HepG2 (cell line): ENCODE results near the gene DCAF15. TPM values are rescaled to one million over a fixed set of nuclear protein-coding genes. Genes with fewer than 3 reads are reported as not detected.

Source experiments
- ATAC-seq: fragments of 200-7000 bp; cut with Tn5 transposase; 3 replicates; pipeline ENCODE4 v1.9.1; 2020; ENCODE audit warnings: mild to moderate bottlenecking, moderate library complexity
- BruUV-seq: library from RNA; stranded (reverse); fragments of 400-500 nt; replicated peaks from 2 replicates; lab custom pipeline; 2021; lab: Mats Ljungman, UMichigan
- CTCF ChIA-PET: fragments of 300-600 bp; formaldehyde crosslinking; extraction: SDS; loops from one replicate; lab custom pipeline; 2021; ENCODE audit warnings: low total read pairs, inconsistent platforms, low intra/inter-chr PET ratio; lab: Yijun Ruan, JAX
- POLR2A ChIA-PET: fragments of 350-600 bp; sonication (Branson Sonifier 250); formaldehyde crosslinking; loops from one replicate; lab custom pipeline; 2020; ENCODE audit warnings: antibody characterized with exemption, inconsistent platforms; lab: Yijun Ruan, JAX
- DNase-seq: peaks from one replicate; pipeline ENCODE4 v3.0.0-alpha.2; 2015; ENCODE audit warnings: low spot score
- FAIRE-seq: peaks from 3 replicates; lab custom pipeline; 2011; peaks lifted over from hg19 to GRCh38; lab: Jason Lieb, UNC
- H2AFZ ChIP-seq: one replicate; pipeline ENCODE4 v1.6.1; 2011; ENCODE audit warnings: low read length, inconsistent platforms
- H3K27ac ChIP-seq: fragments of 300-600 bp; 3 replicates; pipeline ENCODE4 v1.8.0; 2011; ENCODE audit warnings: mixed run types, mild to moderate bottlenecking, mixed read lengths, low read length, inconsistent platforms; ENCODE audit not compliant: insufficient read depth; ENCODE audit errors: extremely low read length
- H3K27me3 ChIP-seq, 2 experiments: fragments of 200-600 bp in 1 of 2; 2 replicates in 1 of 2; 3 replicates in 1 of 2; pipeline versions ENCODE4 v1.6.0 to v1.8.0; 2011; ENCODE audit warnings: low read length in 2 of 2, mild to moderate bottlenecking in 2 of 2, moderate library complexity in 2 of 2, inconsistent platforms in 1 of 2; ENCODE audit not compliant: insufficient read depth in 2 of 2, control insufficient read depth in 1 of 2
- H3K36me3 ChIP-seq, 2 experiments: fragments of 200-600 bp in 1 of 2; replicated peaks in 1 of 2; 2 replicates in 1 of 2; 3 replicates in 1 of 2; pipeline versions ENCODE4 v1.5.1 to v1.8.0; 2011; ENCODE audit warnings: low read length in 2 of 2, inconsistent platforms in 1 of 2; ENCODE audit not compliant: insufficient read depth in 2 of 2, control insufficient read depth in 1 of 2
- H3K4me1 ChIP-seq: 2 replicates; pipeline ENCODE4 v1.5.1; 2012; ENCODE audit warnings: low read length, inconsistent platforms; ENCODE audit not compliant: insufficient read depth
- H3K4me2 ChIP-seq: 2 replicates; pipeline ENCODE4 v1.6.0; 2011; ENCODE audit warnings: low read depth, low read length, inconsistent platforms
- H3K4me3 ChIP-seq, 3 experiments: fragments of 200-600 bp in 1 of 3; sonication (generic), shearing (Covaris generic) in 1 of 3; replicated peaks in 1 of 3; 2 replicates each; pipeline ENCODE4 v1.5.1; 2011 to 2016; ENCODE audit warnings: low read length in 3 of 3, inconsistent platforms in 2 of 3, low read depth in 2 of 3, mild to moderate bottlenecking in 2 of 3, control low read depth in 1 of 3, mixed read lengths in 1 of 3; ENCODE audit not compliant: insufficient read depth in 1 of 3
- H3K79me2 ChIP-seq: one replicate; pipeline ENCODE4 v1.6.1; 2011; ENCODE audit warnings: low read length, inconsistent platforms; ENCODE audit not compliant: insufficient read depth
- H3K9ac ChIP-seq: 2 replicates; pipeline ENCODE4 v1.6.0; 2011; ENCODE audit warnings: mild to moderate bottlenecking, low read depth, low read length, inconsistent platforms; ENCODE audit not compliant: insufficient read depth
- H3K9me3 ChIP-seq: 2 replicates; pipeline ENCODE4 v1.5.1; 2012; ENCODE audit warnings: mild to moderate bottlenecking, low read length
- H4K20me1 ChIP-seq: 2 replicates; pipeline ENCODE4 v1.6.0; 2011; ENCODE audit warnings: inconsistent platforms, mild to moderate bottlenecking, low read length, moderate library complexity; ENCODE audit not compliant: insufficient read depth
- CCDC6 ChIP-seq: sonication (generic); formaldehyde crosslinking; IDR thresholded peaks from 2 replicates; pipeline ENCODE4 v1.8.1; 2022; ENCODE audit warnings: mild to moderate bottlenecking, missing genetic modification reagents, moderate library complexity
- EHMT2 ChIP-seq: fragments of 200-600 bp; sonication (generic); IDR thresholded peaks from 2 replicates; pipeline ENCODE4 v1.7.0; 2017; ENCODE audit warnings: antibody characterized with exemption, low read depth, low read length, borderline replicate concordance
- KMT2A ChIP-seq: sonication (generic); formaldehyde crosslinking; IDR thresholded peaks from 2 replicates; pipeline ENCODE4 v1.4.0; 2020; ENCODE audit warnings: missing genetic modification reagents
- NPAS2 ChIP-seq: sonication (generic); formaldehyde crosslinking; IDR thresholded peaks from 2 replicates; pipeline ENCODE4 v1.8.0; 2022; ENCODE audit warnings: mild to moderate bottlenecking, missing genetic modification reagents, borderline replicate concordance
- PRDM15 ChIP-seq: sonication (generic); formaldehyde crosslinking; IDR thresholded peaks from 2 replicates; pipeline ENCODE4 v1.4.0; 2020; ENCODE audit warnings: missing genetic modification reagents
- ZBTB37 ChIP-seq: sonication (generic); formaldehyde crosslinking; IDR thresholded peaks from 2 replicates; pipeline ENCODE4 v1.4.0; 2020; ENCODE audit warnings: mild to moderate bottlenecking, missing genetic modification reagents
- ZFP37 ChIP-seq: sonication (generic); formaldehyde crosslinking; IDR thresholded peaks from 2 replicates; pipeline ENCODE4 v1.4.0; 2020; ENCODE audit warnings: missing genetic modification reagents, borderline replicate concordance
- ZNF121 ChIP-seq: sonication (generic); formaldehyde crosslinking; IDR thresholded peaks from 2 replicates; pipeline ENCODE4 v1.5.0; 2020; ENCODE audit warnings: mild to moderate bottlenecking, missing genetic modification reagents
- ZNF382 ChIP-seq: sonication (generic); formaldehyde crosslinking; IDR thresholded peaks from 2 replicates; pipeline ENCODE4 v1.5.0; 2020; ENCODE audit warnings: missing genetic modification reagents, mild to moderate bottlenecking, borderline replicate concordance
- ZNF441 ChIP-seq: sonication (generic); formaldehyde crosslinking; IDR thresholded peaks from 2 replicates; pipeline ENCODE4 v1.7.0; 2021; ENCODE audit warnings: missing genetic modification reagents, borderline replicate concordance
- WGBS: methylation state at CpG from one replicate; pipeline ENCODE4 v1.1.6; 2017; ENCODE audit warnings: low lambda C conversion rate; 5-methylcytosine and 5-hydroxymethylcytosine counted together
- in situ Hi-C: cut with HindIII; loops from 2 replicates; pipeline ENCODE4 v1.10.0; 2017; ENCODE audit warnings: low pct_unique_long_range_greater_than_20kb; ENCODE audit not compliant: extremely low pct_ligation_motif_present
- intact Hi-C: fragments of 100-400 bp; cut with micrococcal nuclease; formaldehyde crosslinking; loops from one replicate; pipeline ENCODE4 v1.10.0; 2022; ENCODE audit not compliant: unreplicated experiment
- polyA plus RNA-seq, 8 experiments: library from polyadenylated mRNA; depleted of rRNA in 3 of 8; stranded (reverse) in 7 of 8; unstranded in 1 of 8; fragments of >200 nt; fragmentation: Illumina TruSeq in 4 of 8; extraction: Trizol in 4 of 8; gene quantifications; 2 replicates each; pipeline versions ENCODE4 v1.2.1 to v1.2.3, GENCODE V29; 2011 to 2016; ENCODE audit warnings: low read depth in 4 of 8, missing spikeins in 1 of 8, mixed read lengths in 1 of 8; ENCODE audit not compliant: insufficient read depth in 1 of 8
- total RNA-seq, 5 experiments: library from RNA; depleted of rRNA; stranded (reverse); fragments of >200 nt; fragmentation: Illumina TruSeq; extraction: Trizol; gene quantifications; 2 replicates each; pipeline ENCODE4 v1.2.3, GENCODE V29; 2016; ENCODE audit warnings: low read depth in 1 of 5
- TF ChIP-seq, protein P1 (sequence below): sonication (generic); formaldehyde crosslinking; IDR thresholded peaks from 2 replicates; pipeline ENCODE4 v1.4.0; 2020; ENCODE audit warnings: missing genetic modification reagents
- TF ChIP-seq, protein P2 (sequence below): sonication (generic); formaldehyde crosslinking; IDR thresholded peaks from 2 replicates; pipeline ENCODE4 v1.4.0; 2020; ENCODE audit warnings: mild to moderate bottlenecking, low read depth, missing genetic modification reagents
- TF ChIP-seq, protein P3 (sequence below): sonication (generic); formaldehyde crosslinking; IDR thresholded peaks from 2 replicates; pipeline ENCODE4 v1.8.0; 2022; ENCODE audit warnings: mild to moderate bottlenecking, missing genetic modification reagents, moderate library complexity
- TF ChIP-seq, protein P4 (sequence below): sonication (generic); formaldehyde crosslinking; IDR thresholded peaks from 2 replicates; pipeline ENCODE4 v1.8.1; 2023; ENCODE audit warnings: missing genetic modification reagents, mild to moderate bottlenecking, borderline replicate concordance

The DCAF15 gene
- total and polyA plus RNA-seq, 2 of the 13 experiments (the other 11 are each of a cell fraction or from before 2014, with no cell fraction given): 13.6 to 14.0 TPM

GRCh38 chr19:13957051-13957450 is 4.7 kb downstream of the DCAF15 start (continued):
- TF ChIP-seq ZNF121 (CRISPR knock-in tag) (no peak), ZNF441 (no peak)
- TF ChIP-seq, protein P1, sequence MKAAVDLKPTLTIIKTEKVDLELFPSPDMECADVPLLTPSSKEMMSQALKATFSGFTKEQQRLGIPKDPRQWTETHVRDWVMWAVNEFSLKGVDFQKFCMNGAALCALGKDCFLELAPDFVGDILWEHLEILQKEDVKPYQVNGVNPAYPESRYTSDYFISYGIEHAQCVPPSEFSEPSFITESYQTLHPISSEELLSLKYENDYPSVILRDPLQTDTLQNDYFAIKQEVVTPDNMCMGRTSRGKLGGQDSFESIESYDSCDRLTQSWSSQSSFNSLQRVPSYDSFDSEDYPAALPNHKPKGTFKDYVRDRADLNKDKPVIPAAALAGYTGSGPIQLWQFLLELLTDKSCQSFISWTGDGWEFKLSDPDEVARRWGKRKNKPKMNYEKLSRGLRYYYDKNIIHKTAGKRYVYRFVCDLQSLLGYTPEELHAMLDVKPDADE (CRISPR knock-in tag): no peak
- TF ChIP-seq, all 625 proteins: peak for 0

- no peaks in the 10 kb centered on the region; a peak in 1 of 5 replicates for H3K27me3 ChIP-seq
- WGBS: 98% methylated on average over 6 of the region's 12 CpGs
- H3K4me3 ChIP-seq: no peak overlapping the region
- H3K79me2 ChIP-seq: peaks cover 11% of the 10 kb centered on the region
- BruUV-seq: no TSS peak
- no peak for DNase-seq
- peaks cover 10% of the 10 kb centered on the region for H3K4me1 ChIP-seq
- H3K9me3 ChIP-seq: no peaks in the 10 kb centered on the region
- no peaks in the 10 kb centered on the region for H4K20me1 ChIP-seq
- intact Hi-C loops (no loop called here), in situ Hi-C loops (no loop called here)
- no peak for ATAC-seq
- ChIA-PET CTCF (no interaction called here), POLR2A (no interaction called here)
- H3K27ac ChIP-seq: no peak overlapping the region
- no peak overlapping the region for H3K4me2 ChIP-seq
- peaks cover 19 to 55% of the 10 kb centered on the region in 2 experiments; a peak in 4 of 5 replicates for H3K36me3 ChIP-seq
- no peak overlapping the region for H3K9ac ChIP-seq
- FAIRE-seq: no peak
- H2AFZ ChIP-seq: no peak overlapping the region
- TF ChIP-seq CCDC6 (no peak), ZFP37 (CRISPR knock-in tag) (no peak), EHMT2 (no peak), ZBTB37 (CRISPR knock-in tag) (no peak), PRDM15 (CRISPR knock-in tag) (no peak), NPAS2 (CRISPR knock-in tag) (no peak), ZNF382 (CRISPR knock-in tag) (no peak), KMT2A (CRISPR knock-in tag) (no peak)
- TF ChIP-seq, protein P2, sequence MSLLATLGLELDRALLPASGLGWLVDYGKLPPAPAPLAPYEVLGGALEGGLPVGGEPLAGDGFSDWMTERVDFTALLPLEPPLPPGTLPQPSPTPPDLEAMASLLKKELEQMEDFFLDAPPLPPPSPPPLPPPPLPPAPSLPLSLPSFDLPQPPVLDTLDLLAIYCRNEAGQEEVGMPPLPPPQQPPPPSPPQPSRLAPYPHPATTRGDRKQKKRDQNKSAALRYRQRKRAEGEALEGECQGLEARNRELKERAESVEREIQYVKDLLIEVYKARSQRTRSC (CRISPR knock-in tag): no peak
- TF ChIP-seq, protein P3, sequence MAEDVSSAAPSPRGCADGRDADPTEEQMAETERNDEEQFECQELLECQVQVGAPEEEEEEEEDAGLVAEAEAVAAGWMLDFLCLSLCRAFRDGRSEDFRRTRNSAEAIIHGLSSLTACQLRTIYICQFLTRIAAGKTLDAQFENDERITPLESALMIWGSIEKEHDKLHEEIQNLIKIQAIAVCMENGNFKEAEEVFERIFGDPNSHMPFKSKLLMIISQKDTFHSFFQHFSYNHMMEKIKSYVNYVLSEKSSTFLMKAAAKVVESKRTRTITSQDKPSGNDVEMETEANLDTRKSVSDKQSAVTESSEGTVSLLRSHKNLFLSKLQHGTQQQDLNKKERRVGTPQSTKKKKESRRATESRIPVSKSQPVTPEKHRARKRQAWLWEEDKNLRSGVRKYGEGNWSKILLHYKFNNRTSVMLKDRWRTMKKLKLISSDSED (CRISPR knock-in tag): no peak
- TF ChIP-seq, protein P4, sequence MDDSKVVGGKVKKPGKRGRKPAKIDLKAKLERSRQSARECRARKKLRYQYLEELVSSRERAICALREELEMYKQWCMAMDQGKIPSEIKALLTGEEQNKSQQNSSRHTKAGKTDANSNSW (CRISPR knock-in tag): no peak
These were observed 5.7 kb downstream of the DCAF15 start for GRCh38 chr19:13958043-13958442.
